Progenitor cell of endocrine pancreas (in vitro differentiated cells): ENCODE measurements around the gene TLK2. TPM values are rescaled to one million over a fixed set of nuclear protein-coding genes. Genes with fewer than 3 reads are reported as not detected.

Source experiments
- DNase-seq: peaks from one replicate; pipeline ENCODE4 v3.0.0; 2021; ENCODE audit warnings: low spot score; ENCODE audit not compliant: unreplicated experiment
- H3K27ac Mint-ChIP-seq: 2 replicates; pipeline ENCODE4 v1.8.0; 2021; ENCODE audit warnings: mild to moderate bottlenecking, moderate library complexity, mixed read lengths
- H3K27me3 Mint-ChIP-seq: 2 replicates; pipeline ENCODE4 v1.8.0; 2021; ENCODE audit warnings: mixed read lengths
- H3K36me3 Mint-ChIP-seq: 2 replicates; pipeline ENCODE4 v1.8.0; 2022; ENCODE audit warnings: mixed read lengths; ENCODE audit not compliant: insufficient read depth
- H3K4me1 Mint-ChIP-seq: 2 replicates; pipeline ENCODE4 v1.8.0; 2021; ENCODE audit warnings: low read depth, mixed read lengths
- H3K4me3 Mint-ChIP-seq: 2 replicates; pipeline ENCODE4 v1.8.0; 2021; ENCODE audit warnings: low read depth, mild to moderate bottlenecking, moderate library complexity, mixed read lengths
- H3K9me3 Mint-ChIP-seq: 2 replicates; pipeline ENCODE4 v1.8.0; 2021; ENCODE audit warnings: low read depth, mixed read lengths
- CTCF ChIP-seq: fragments of 200-600 bp; sonication (generic); IDR thresholded peaks from one replicate; pipeline ENCODE4 v1.5.0; 2021; ENCODE audit warnings: antibody characterized with exemption, mild to moderate bottlenecking; ENCODE audit not compliant: unreplicated experiment
- total RNA-seq: library from RNA; stranded (reverse); gene quantifications from 2 replicates; pipeline ENCODE4 v1.2.1, GENCODE V29; 2021

TLK2 gene
- total RNA-seq, 1 donor from 2014 or later: 70.1 TPM

GRCh38 chr17:62630365-62631085, 151.9 kb downstream of the TLK2 start:
- no peak for TF ChIP-seq CTCF
- DNase-seq: no peak
- Mint-ChIP-seq H3K27me3 (peaks cover 43% of the 10 kb centered on the region), H3K4me3 (no peak overlapping the region), H3K27ac (no peak overlapping the region), H3K4me1 (peaks cover 5% of the 10 kb centered on the region), H3K9me3 (no peaks in the 10 kb centered on the region), H3K36me3 (no peaks in the 10 kb centered on the region)

- no peak for DNase-seq
- no peaks in the 10 kb centered on the region for H3K9me3 Mint-ChIP-seq
- H3K4me1 Mint-ChIP-seq: peaks cover 4% of the 10 kb centered on the region
- H3K27me3 Mint-ChIP-seq: peaks cover 36% of the 10 kb centered on the region
- H3K4me3 Mint-ChIP-seq: no peak overlapping the region
- H3K27ac Mint-ChIP-seq: no peak overlapping the region
- H3K36me3 Mint-ChIP-seq: no peaks in the 10 kb centered on the region
- TF ChIP-seq CTCF: no peak
These were observed 152.7 kb downstream of the TLK2 start for GRCh38 chr17:62631086-62631935.

GRCh38 chr17:62631936-62632924, 153.6 kb downstream of the TLK2 start:
- no peaks in the 10 kb centered on the region for H3K36me3 Mint-ChIP-seq
- H3K9me3 Mint-ChIP-seq: no peaks in the 10 kb centered on the region
- H3K27ac Mint-ChIP-seq: no peak overlapping the region
- peaks cover 3% of the 10 kb centered on the region for H3K4me1 Mint-ChIP-seq
- TF ChIP-seq CTCF: no peak
- no peak overlapping the region for H3K4me3 Mint-ChIP-seq
- H3K27me3 Mint-ChIP-seq: peaks cover 32% of the 10 kb centered on the region
- no peak for DNase-seq

GRCh38 chr17:62637809-62638208, 159.2 kb downstream of the TLK2 start:
- Mint-ChIP-seq H3K4me3 (no peak overlapping the region), H3K4me1 (no peaks in the 10 kb centered on the region), H3K9me3 (no peaks in the 10 kb centered on the region), H3K27me3 (no peaks in the 10 kb centered on the region), H3K36me3 (no peaks in the 10 kb centered on the region), H3K27ac (peak overlapping the region; percentile 8)
- DNase-seq: no peak
- TF ChIP-seq CTCF: no peak

GRCh38 chr17:62641153-62641552, 162.5 kb downstream of the TLK2 start:
- Mint-ChIP-seq H3K27me3 (no peaks in the 10 kb centered on the region), H3K9me3 (no peaks in the 10 kb centered on the region), H3K4me1 (no peaks in the 10 kb centered on the region), H3K27ac (no peak overlapping the region), H3K4me3 (no peak overlapping the region), H3K36me3 (no peaks in the 10 kb centered on the region)
- no peak for DNase-seq
- no peak for TF ChIP-seq CTCF
